ENCODE results near the gene LRMDA.
"Not testable (repeated sequence)": the region's sequence is repeated elsewhere in the genome, so short reads cannot be mapped to it uniquely, and the experiment has no call there.

Gene LRMDA

DNA sequence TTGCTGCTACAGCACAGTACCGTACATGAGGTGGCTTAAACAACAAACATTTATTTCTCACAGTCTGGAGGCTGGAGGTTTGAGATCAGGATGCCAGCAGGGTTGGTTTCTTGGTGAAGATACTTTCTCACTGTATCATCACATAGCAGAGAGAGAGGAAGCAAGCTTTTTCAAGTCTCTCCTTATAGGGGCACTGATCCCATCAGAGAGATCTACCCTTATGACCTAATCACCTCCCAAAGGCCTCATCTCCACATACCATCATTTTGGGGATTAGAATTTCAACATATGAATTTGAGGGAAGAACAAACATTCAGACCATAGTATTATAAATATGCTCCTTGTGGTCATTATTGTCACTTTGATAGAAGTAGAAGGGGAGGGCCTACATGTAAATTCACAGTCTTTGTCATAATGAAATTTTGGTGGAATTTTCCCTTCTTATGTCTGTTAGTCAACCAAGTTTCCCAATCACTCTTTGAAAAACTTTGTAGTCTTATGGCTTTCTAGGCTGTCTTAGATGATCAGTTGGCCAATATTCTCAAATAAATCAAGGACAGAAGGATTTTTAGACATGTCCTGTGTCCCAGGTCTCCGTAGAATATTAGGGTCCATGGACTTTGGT, 606.2 kb downstream of the LRMDA start:
- DNase-seq (ENCODE audit: low spot score): no peak

DNA sequence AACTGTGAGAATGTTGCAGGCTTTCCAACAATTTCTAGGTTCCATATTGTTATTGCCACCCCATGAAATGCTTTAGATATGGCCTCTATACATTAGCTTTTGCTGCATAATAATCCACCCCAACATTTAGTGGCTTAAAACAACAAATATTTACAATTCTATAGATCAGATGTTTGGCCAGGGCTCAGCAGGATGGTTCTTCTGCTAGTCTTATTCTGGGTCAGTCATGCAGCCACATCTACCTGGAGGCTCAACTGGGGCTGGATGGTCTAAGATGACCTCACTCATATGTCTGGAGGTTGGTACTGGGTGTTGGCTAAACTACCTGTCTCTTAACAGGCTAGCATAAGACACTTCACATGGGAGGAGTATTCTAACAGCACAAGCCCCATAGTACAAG, 607.3 kb downstream of the LRMDA start:
- no peak for DNase-seq (ENCODE audit: low spot score)

DNA sequence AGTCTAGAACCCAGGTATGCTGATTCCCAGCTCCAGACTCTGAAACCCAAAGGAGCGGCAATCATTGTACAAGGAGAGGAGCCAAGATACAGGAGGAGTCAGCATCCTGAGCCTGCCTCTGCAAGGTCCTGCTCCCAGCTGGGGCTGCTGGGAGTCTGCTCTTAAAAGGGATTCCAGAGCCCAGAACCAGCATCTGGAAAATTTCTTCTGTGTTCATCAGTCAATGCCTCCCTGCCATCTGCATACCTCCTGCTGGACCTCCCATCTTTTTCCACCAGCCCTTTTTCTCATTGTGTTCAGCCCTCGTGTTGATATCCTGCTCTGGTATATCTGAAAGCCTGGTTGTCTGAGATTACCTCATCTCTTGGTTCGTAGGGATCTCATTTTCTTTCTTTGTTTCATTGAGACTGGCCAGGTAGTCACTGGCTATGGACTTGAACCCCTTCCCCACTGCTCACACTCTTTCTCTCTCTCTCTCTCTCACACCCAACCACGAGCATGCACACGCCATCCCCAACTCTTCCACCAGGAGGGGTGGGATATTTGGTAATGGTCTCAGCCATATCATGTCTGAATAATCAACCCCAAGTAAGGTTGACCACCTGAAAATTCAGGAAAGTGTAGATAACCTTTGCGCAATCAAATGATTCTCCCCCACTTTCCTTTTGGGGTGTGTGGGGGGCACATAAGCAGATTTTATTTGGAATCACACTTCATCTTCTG, 608.8 kb downstream of the LRMDA start:
- DNase-seq (ENCODE audit: low spot score): no peak

DNA sequence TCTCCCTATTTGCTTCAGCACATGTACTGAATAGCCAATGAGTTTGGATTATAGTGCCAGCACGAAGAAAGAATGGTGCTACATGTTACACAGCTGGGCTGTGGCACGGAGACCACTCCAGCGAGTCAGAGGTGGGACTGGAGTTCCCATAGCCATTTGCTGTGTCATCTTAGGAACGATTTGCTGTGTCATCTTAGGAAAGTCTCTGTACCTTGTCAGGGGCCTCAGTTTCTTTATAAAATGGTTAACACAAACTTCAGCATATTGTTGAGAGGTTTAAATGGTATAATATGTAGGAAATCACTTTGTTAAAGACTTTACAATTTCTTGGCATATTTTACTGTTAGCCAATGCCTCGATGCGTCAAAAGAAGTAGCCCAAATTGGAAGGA, 609.4 kb downstream of the LRMDA start:
- DNase-seq (ENCODE audit: low spot score): no peak

DNA sequence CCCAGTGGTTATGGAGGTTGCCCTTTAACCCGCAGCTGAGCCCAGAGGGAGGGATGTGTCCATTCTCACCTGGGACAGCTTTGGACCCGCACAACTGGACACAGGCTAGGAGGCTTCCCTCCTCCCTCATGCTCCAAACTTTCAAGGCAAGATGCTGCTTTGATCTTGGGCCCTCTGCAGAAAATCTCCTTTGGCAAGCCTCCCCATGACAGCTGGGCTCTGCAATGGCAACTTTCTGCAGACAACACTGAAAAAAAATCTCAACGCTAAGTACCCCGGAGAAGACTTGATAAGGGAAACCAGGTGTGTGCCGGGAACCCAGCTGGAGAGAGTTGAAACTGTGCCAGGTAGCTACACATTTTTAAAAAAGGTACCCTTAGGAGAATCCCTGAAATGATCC, 610.1 kb downstream of the LRMDA start:
- no peak for DNase-seq (ENCODE audit: low spot score)

DNA sequence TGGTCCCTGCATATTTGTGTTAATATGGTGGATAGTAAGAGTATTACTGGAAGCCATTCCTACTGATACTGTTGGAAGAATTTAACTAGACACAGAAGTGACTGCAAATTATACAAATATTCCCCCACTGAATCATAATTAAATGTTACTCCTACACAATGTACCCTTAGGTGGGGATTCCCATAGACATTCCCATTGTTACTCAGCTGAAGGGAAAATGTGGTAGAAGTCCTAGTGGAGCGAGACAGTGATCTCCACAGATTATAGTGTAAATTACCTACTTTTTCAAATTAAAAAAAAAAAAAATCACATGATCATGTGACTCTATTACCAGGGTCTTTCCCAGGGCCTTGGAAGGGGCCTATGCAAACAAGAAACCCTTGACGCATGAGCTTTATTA, 611.8 kb downstream of the LRMDA start:
- DNase-seq (ENCODE audit: low spot score): no peak

DNA sequence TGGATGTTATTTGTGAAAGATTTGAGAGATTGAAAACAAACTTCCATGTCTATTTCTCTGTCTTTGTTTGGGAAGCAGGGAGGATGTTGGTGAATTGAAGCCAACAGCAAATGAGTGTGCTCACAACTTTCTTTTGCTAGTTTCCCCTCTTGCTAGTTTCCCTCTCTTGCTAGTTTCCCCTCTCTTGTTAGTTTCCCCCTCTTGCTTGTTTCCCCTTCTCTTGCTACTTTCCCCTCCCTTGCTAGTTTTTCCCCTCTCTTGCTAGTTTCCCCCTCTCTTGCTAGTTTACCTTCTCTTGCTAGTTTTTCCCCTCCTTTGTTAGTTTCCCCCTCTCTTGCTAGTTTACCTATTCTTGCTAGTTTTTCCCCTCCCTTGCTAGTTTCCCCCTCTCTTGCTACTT, 613.3 kb downstream of the LRMDA start:
- no peak for DNase-seq (ENCODE audit: low spot score)

DNA sequence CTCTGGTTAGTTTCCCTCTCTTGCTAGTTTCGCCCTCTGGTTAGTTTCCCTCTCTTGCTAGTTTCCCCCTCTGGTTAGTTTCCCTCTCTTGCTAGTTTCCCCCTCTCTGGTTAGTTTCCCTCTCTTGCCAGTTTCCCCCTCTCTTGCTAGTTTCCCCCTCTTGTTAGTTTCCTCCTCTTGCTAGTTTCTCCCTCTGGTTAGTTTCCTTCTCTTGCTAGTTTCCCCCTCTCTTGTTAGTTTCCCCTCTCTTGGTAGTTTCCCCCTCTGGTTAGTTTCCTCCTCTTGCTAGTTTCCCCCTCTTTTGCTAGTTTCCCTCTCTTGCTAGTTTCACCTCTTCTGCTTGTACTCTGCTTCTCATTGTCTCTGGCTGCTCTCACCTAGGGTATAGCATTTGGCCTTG, 613.8 kb downstream of the LRMDA start:
- DNase-seq (ENCODE audit: low spot score): no peak

DNA sequence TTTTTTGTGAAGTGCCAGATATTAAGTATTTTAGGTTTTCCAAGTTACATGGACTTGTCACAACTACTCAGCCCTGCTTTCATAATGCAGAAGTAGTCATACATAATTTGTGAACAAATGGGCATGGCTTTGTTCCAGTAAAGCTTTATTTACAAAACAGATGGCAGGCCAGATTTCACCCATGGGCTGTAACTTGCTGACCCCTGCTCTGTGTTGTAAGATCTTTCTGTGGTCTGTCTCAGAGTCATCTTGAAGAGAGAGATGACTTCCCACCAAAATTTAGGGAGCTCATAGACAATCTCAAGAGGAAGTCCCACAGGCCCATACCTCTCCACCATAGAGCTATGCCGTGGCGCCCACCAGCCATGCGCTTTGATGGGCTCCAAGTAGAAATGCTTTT, 616.1 kb downstream of the LRMDA start:
- no peak for DNase-seq (ENCODE audit: low spot score)

DNA sequence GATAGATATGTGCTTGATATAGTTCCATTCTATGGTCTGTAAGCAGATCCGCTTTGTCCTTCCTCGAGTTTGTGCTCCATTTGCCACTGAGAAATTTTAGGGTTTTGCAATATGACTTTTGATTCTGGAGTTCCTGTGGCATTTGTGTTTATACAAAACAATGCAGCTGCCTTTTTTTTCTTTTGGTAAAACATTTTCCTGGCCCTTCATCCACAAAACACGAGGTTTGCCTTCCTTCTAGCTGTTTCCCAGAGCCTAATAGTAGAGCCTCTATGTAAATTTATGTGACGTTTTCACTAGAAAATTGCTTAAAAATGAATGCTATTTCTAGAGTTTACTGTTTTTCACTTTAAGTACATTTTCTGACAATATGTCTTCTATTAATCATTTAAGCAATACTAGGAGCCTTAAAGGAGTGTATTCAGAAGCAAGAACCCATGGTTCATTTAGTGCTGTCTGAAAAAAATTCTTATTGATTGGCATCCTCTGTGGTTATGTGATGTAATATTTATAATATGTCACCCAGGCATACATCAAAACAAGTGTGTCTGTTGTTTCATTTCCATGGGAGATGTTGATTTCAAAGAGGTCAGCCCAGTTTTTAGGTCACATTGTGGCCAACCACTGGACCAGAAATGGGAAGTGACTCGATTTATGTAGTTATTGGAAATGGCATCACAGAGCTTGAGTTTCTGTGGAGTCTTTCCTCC, 618.3 kb downstream of the LRMDA start:
- DNase-seq (ENCODE audit: low spot score): no peak

DNA sequence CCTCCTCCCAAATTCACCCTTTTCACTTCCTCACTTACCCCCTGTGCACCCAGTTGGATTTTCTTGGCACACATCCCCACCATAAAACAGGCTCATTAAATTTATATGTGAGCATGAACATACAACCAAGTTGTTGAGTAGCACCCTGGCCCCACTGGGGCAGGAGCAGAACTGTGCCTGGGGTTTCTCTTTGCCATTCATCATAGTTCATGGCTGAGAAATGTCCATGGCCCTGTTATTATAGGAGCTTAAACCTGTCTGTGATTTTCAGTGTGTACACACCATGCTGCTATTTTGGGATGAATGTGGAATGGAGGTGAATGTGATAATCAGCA, 618.8 kb downstream of the LRMDA start:
- DNase-seq (ENCODE audit: low spot score): no peak

DNA sequence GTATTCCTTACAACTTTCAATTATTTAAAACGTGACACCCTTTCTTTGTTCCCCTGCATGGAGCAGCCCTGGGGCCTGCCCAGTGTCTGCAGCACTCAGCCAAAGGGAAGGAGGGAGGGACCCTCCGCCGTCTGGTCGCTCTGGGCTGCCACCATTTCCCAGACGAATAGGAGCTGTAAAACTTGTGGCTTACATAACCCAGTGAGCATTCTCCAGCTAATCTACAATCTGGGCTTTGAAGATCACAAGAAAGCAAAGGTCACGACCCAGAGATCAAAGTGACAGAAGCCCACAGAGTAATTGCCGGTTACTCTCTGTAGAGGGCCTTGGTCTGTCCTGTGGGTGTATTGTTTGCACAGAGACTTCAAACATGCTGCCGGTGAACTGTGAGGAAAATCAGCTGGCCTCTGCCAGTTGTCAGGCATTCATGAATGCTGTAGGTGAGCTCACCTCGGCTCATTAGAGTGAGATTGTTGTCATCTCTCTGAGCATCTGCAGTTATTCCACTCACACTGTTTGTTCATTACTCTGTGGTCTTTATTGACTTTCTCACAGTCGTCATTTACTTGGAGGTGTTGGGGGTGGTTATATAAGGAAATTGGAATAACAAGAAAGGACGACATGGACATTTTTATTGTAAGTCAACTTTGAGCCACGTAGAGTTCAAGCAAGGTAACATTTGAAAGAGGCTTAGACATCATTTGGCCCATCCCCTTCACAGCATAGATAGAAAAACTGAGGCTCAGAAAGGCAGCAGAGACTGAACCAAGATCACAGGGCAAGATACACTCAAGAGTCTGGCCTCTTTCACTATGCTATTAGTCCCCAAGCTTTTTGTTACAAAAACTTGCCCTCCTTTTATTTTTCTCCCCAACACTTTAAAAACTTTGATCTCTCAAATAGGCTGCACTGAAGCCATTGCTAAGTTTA, 619.8 kb downstream of the LRMDA start:
- DNase-seq (ENCODE audit: low spot score): peak; percentile 78

DNA sequence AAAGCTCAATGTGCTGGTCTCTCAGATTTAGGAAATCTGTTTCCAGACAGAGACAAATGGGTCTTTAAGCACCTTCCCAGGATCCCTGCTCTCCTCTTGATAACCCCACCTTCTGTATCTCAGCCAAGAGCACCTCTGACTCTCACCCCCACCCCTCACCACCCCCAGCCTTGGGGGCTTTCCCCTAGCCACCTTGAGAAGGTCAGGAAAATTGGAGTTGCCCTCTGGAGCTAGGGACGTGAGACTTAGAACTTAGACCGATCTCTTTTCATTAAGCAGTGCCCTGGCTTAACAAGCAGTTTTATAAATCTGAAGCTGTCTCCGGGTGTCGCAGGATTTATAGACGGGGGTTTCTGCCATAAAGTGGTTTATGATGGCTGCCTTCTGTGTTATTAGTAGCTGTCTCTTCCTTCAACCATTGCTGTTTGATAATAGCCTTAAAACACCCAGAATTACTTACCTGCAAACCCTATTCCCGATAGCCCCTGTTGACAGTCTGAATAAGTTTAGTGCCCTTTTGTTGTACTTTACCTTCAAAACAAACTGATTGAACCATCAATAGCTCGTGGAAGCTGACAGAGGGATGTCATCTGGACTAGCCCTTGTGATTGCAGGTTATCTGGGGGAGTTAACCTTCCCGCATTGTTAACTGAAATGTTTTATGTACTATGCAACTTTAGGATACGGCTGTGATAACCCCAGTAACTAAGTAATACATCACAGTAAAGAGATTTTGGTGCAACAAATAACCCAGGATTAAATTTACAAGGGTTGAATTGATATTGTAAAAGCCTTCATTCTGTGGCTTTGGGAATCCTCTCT, 621.5 kb downstream of the LRMDA start:
- DNase-seq (ENCODE audit: low spot score): no peak

DNA sequence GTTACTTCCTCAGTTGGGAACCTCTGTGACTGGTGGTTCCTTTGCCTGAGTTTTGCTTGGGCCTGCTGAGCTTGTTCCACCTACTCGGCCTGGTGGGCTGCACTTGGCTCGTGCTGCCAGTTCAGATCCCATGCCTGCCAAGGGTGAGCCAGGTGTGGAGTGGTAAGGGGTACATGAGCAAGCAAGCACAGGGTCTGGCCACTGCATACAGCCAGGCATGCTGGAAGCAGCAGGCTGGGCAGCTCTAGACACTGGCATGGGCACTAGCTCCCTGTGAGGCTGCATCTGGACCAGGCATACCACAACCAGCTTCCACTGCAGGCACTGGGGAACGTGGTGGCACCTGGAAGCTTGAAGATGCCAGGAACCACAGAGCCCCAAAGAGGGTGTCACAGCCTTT, 624.0 kb downstream of the LRMDA start:
- no peak for DNase-seq (ENCODE audit: low spot score)

DNA sequence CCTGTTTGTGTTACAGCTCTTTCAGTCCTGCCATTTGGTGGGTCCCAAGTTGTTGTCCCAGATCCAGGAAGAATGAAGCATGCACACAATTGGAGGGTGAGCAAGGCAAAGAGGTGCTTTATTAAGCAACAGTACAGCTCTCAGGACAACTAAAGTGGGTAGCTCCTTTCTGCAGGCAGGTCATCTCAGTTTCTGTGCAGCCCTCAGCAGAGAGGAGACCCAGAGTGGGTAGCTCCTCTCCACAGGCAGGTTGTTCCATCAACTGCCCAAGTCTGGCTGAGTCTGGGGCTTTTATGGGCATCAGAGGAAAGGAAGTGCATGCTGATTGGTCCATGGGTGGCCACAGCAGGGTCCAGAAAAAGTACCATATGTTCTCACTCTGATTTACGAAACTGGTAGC, 624.5 kb downstream of the LRMDA start:
- no peak for DNase-seq (ENCODE audit: low spot score)

DNA sequence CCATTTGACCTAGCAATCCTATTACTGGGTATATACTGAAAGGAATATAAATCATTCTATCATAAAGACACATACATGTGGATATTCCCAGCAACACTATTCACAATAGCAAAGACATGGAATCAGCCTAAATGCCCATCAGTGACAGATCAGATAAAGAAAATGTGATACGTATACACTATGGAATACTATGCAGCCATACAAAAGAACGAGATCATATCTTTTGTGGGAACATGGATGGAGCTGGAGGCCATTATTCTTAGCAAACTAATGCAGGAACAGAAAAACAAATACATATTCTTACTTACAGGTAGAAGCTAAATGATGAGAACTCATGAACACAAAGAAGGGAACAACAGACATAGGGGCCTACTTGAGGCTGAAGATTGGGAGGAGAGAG, 629.6 kb downstream of the LRMDA start:
- DNase-seq (ENCODE audit: low spot score): not testable (repeated sequence)

DNA sequence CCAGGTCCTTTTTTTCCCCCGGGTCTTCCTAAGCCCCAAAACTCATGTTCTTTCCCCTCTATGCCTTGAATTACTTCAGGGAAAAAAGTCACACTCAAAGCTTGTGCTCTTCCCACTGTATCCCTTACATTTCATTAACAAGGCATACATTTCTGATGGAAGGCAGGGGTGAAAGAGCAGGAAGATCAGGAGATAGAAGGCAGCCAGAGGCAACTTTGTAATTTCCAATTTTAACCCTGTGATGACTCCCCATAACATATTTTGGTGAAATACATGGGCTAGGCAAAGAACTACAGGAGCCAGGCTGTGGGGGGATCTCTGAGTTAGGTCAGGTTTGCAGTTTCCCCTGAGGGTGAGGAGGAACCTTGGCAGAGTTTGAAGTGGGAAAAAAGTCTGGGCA, 635.0 kb downstream of the LRMDA start:
- no peak for DNase-seq (ENCODE audit: low spot score)

DNA sequence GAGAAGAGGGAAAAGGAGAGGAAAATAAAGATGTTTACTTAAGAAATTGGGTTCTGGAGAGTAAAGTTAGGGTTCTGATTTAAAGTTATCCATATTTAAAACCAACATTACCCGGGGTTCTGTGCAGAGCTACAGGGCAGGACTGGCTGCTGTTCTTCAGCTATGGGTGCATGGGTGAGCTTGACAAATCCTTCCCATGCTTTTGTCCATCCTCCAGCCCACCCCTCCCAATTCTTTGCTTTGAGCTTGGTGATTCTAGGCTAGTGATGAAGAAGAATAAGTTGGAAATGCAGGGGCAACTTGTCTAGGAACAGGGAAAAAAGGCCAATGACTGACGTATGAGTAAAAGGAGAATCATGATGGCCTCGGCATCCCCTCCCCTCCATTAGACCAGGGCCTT, 636.0 kb downstream of the LRMDA start:
- no peak for DNase-seq (ENCODE audit: low spot score)

DNA sequence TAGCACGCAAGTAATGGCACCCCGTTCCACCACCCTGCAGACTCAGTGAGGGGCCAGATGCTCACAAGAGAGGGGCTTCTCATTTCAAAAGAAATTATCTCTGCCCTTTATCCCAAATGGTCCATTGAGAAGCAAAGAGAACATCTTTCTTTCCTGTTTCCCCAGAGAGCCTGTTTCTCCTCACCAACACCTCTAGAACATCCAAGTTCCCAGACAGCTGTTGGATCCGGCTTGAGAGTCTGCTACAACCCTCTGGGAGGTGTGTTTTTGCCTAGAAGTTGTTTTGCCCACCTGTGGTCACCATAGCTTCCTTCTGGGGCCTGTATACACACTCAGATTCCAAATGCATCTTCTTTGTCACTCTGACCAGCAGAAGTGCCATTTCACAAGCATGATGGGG, 637.4 kb downstream of the LRMDA start:
- no peak for DNase-seq (ENCODE audit: low spot score)

DNA sequence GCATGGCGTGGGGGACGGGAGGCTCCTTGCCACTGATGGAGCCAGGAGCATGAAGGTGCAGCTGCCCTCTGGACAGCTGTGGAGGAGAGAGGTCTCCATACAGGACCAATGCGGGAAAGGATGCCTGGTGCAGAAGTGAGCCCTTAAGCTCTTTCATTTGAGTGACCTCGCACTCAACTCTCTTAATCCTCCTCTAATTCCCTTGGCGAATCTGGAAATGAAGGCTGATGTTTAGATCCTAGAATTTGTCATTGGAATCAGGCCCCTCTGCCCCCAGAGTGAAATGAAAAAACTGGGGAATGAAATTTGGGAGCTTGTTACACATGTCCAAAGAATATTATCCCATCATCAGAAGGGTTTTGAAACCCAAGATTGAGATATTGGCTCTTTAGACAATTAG, 639.5 kb downstream of the LRMDA start:
- no peak for DNase-seq (ENCODE audit: low spot score)

DNA sequence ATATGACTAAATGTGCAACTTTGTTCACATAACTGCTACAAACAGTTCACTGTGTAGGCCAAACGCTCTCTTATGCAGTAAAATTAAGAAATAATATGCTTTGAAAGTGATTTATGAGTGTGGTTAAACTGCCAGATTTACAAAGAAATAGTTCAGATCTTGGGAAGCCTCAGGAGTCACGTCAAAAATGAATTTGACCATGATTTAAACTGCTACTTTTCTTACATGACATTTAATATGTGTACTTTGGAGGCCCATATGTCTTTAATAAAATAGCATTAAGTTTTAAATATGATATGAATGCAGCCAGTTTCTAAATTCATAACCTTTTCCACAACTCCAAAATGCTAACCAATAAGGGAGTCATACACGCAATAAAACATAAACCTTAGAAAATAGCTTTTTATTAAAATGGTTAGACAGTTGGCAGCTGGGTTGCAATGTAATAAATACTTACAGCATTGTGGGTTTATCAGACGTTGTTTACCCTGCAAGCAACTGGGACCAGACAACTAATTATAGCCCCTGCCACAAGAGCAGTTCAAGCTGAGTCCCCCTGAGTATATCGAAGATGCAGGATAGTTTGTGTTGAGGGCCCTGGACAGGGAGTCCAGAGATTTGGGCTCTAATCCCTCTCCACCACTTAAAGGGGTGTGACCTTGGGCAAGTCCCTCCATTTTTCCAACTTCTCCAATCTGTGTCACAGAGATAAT, 640.4 kb downstream of the LRMDA start:
- no peak for DNase-seq (ENCODE audit: low spot score)
